Spinal cord (tissue), 10 donors: ENCODE data around the gene DOC2B. TPM values are rescaled to one million over a fixed set of nuclear protein-coding genes. Genes with fewer than 3 reads are reported as not detected.

Experiments used
- DNase-seq, 6 donors: peaks; one replicate each; pipeline versions ENCODE4 v3.0.0 to v3.0.0-alpha.2; 2013 to 2015; ENCODE audit warnings: low spot score in 6 of 6, low read depth in 4 of 6
- H3K27ac ChIP-seq: one replicate; pipeline ENCODE4 v1.5.1; 2013; ENCODE audit warnings: low read depth, low read length, control low read depth
- H3K27me3 ChIP-seq: one replicate; pipeline ENCODE4 v1.6.1; 2013; ENCODE audit warnings: low read length; ENCODE audit not compliant: control insufficient read depth, insufficient read depth
- H3K36me3 ChIP-seq: one replicate; pipeline ENCODE4 v1.6.1; 2013; ENCODE audit warnings: low read length; ENCODE audit not compliant: control insufficient read depth, insufficient read depth
- H3K4me1 ChIP-seq: one replicate; pipeline ENCODE4 v1.6.1; 2013; ENCODE audit warnings: low read length; ENCODE audit not compliant: control insufficient read depth, insufficient read depth
- H3K4me3 ChIP-seq: one replicate; pipeline ENCODE4 v1.5.1; 2013; ENCODE audit warnings: low read depth, low read length, control low read depth
- H3K9me3 ChIP-seq: one replicate; pipeline ENCODE4 v1.6.1; 2013; ENCODE audit warnings: low read length; ENCODE audit not compliant: control insufficient read depth, insufficient read depth
- WGBS: methylation state at CpG from one replicate; pipeline ENCODE4 v1.1.5; 2013; ENCODE audit warnings: missing lambda C conversion rate; ENCODE audit not compliant: insufficient coverage; 5-methylcytosine and 5-hydroxymethylcytosine counted together
- polyA plus RNA-seq, 2 donors: library from polyadenylated mRNA; unstranded; fragments of 120-200 nt; gene quantifications; one replicate each; pipeline ENCODE4 v1.2.1, GENCODE V29; 2013; ENCODE audit not compliant: insufficient read length in 2 of 2
- total RNA-seq, 2 donors: library from RNA; depleted of rRNA in 1 of 2; stranded (reverse); fragments of 120-200 nt in 1 of 2; fragments of >200 nt in 1 of 2; gene quantifications; one replicate each; pipeline versions ENCODE4 v1.2.3 to v1.2.4, GENCODE V29; 2013 to 2014
- donor health status: healthy.

The DOC2B gene
- total and polyA plus RNA-seq, 4 donors, result 11.5 to 60.9 (median 41.0) TPM

- Histone ChIP-seq H3K4me3 (no peak overlapping the region), H3K27me3 (no peaks in the 10 kb centered on the region), H3K27ac (no peak overlapping the region), H3K4me1 (no peaks in the 10 kb centered on the region), H3K36me3 (peaks cover 71% of the 10 kb centered on the region), H3K9me3 (no peaks in the 10 kb centered on the region)
- 80% methylated on average over 2 of the region's 7 CpGs for whole genome bisulfite sequencing
- DNase-seq, result no peak
These were observed 23.1 kb downstream of the DOC2B start for GRCh38 chr17:158379-158778.

- no peaks in the 10 kb centered on the region for H3K4me1 ChIP-seq
- 95% methylated on average over 4 of the region's 4 CpGs for WGBS
- no peak overlapping the region for H3K27ac ChIP-seq
- H3K27me3 ChIP-seq, result no peaks in the 10 kb centered on the region
- no peaks in the 10 kb centered on the region for H3K9me3 ChIP-seq
- no peak overlapping the region for H3K4me3 ChIP-seq
- peaks cover 71% of the 10 kb centered on the region for H3K36me3 ChIP-seq
- DNase-seq, result no peak
These were observed 23.5 kb downstream of the DOC2B start for GRCh38 chr17:157901-158300.

GRCh38 chr17:156946-157345, 24.5 kb downstream of the DOC2B start:
- Histone ChIP-seq H3K9me3 (no peaks in the 10 kb centered on the region), H3K27ac (no peak overlapping the region), H3K4me1 (no peaks in the 10 kb centered on the region), H3K27me3 (no peaks in the 10 kb centered on the region), H3K4me3 (no peak overlapping the region), H3K36me3 (peaks cover 73% of the 10 kb centered on the region)
- DNase-seq, result no peak
- 87% methylated on average over 19 of the region's 19 CpGs for WGBS

- no peaks in the 10 kb centered on the region for H3K9me3 ChIP-seq
- H3K27ac ChIP-seq, result no peak overlapping the region
- peaks cover 70% of the 10 kb centered on the region for H3K36me3 ChIP-seq
- no peaks in the 10 kb centered on the region for H3K4me1 ChIP-seq
- H3K4me3 ChIP-seq, result no peak overlapping the region
- H3K27me3 ChIP-seq, result no peaks in the 10 kb centered on the region
- no peak for DNase-seq
- 95% methylated on average over 26 of the region's 28 CpGs for WGBS
These were observed 25.3 kb downstream of the DOC2B start for GRCh38 chr17:156094-156621.

- H3K4me3 ChIP-seq, result no peak overlapping the region
- H3K27ac ChIP-seq, result no peak overlapping the region
- DNase-seq, result no peak
- peaks cover 65% of the 10 kb centered on the region for H3K36me3 ChIP-seq
- H3K9me3 ChIP-seq, result no peaks in the 10 kb centered on the region
- WGBS, result 84% methylated on average over 7 of the region's 7 CpGs
- H3K4me1 ChIP-seq, result no peaks in the 10 kb centered on the region
- no peaks in the 10 kb centered on the region for H3K27me3 ChIP-seq
These were observed 25.9 kb downstream of the DOC2B start for GRCh38 chr17:155576-155975.

GRCh38 chr17:153851-154250, 27.6 kb downstream of the DOC2B start:
- Histone ChIP-seq H3K27ac (no peak overlapping the region), H3K36me3 (peaks cover 54% of the 10 kb centered on the region), H3K27me3 (no peaks in the 10 kb centered on the region), H3K4me1 (no peaks in the 10 kb centered on the region), H3K9me3 (no peaks in the 10 kb centered on the region), H3K4me3 (no peak overlapping the region)
- DNase-seq, result no peak
- 92% methylated on average over 9 of the region's 9 CpGs for WGBS

- WGBS, result 84% methylated on average over 12 of the region's 12 CpGs
- Histone ChIP-seq H3K4me1 (no peaks in the 10 kb centered on the region), H3K36me3 (peaks cover 56% of the 10 kb centered on the region), H3K4me3 (no peak overlapping the region), H3K27ac (no peak overlapping the region), H3K27me3 (no peaks in the 10 kb centered on the region), H3K9me3 (no peaks in the 10 kb centered on the region)
- no peak for DNase-seq
These were observed 28.5 kb downstream of the DOC2B start for GRCh38 chr17:152860-153420.

- Histone ChIP-seq H3K9me3 (no peaks in the 10 kb centered on the region), H3K27ac (no peak overlapping the region), H3K36me3 (peaks cover 57% of the 10 kb centered on the region), H3K4me3 (no peak overlapping the region), H3K27me3 (no peaks in the 10 kb centered on the region), H3K4me1 (no peaks in the 10 kb centered on the region)
- 83% methylated on average over 20 of the region's 26 CpGs for WGBS
- DNase-seq, result no peak
These were observed 29.3 kb downstream of the DOC2B start for GRCh38 chr17:151886-152859.

GRCh38 chr17:151004-151403, 30.4 kb downstream of the DOC2B start:
- no peak overlapping the region for H3K27ac ChIP-seq
- H3K4me3 ChIP-seq, result no peak overlapping the region
- H3K4me1 ChIP-seq, result peaks cover 6% of the 10 kb centered on the region
- no peaks in the 10 kb centered on the region for H3K9me3 ChIP-seq
- H3K36me3 ChIP-seq, result peaks cover 59% of the 10 kb centered on the region
- H3K27me3 ChIP-seq, result no peaks in the 10 kb centered on the region
- no peak for DNase-seq
- 100% methylated on average over 1 of the region's 2 CpGs for WGBS
